NCI-H510A treated with DMSO at 0.1 percent for 48 hours (cell line): ENCODE data around the gene CTXN3.
"Not testable (repeated sequence)": the region's sequence is repeated elsewhere in the genome, so short reads cannot be mapped to it uniquely, and the experiment has no call there.

ENCODE experiments used
- DNase-seq: peaks from one replicate; lab custom pipeline; 2025; lab: John Stamatoyannopoulos, UW

The CTXN3 gene

GRCh38 chr5:127650649-127651048 is 1.8 kb downstream of the CTXN3 start:
- no peak for DNase-seq

GRCh38 chr5:127652952-127653611 is 4.2 kb downstream of the CTXN3 start:
- DNase-seq: no peak

- no peak for DNase-seq
These were observed 7.9 kb downstream of the CTXN3 start for GRCh38 chr5:127656825-127657224.

- DNase-seq: peak; percentile 10
These were observed 11.3 kb downstream of the CTXN3 start for GRCh38 chr5:127660047-127660733.

- no peak for DNase-seq
These were observed 15.2 kb downstream of the CTXN3 start for GRCh38 chr5:127664093-127664492.

- DNase-seq: no peak
These were observed 16.8 kb downstream of the CTXN3 start for GRCh38 chr5:127665641-127666040.

GRCh38 chr5:127666043-127666716 is 17.3 kb downstream of the CTXN3 start:
- no peak for DNase-seq

GRCh38 chr5:127667926-127668325 is 19.0 kb downstream of the CTXN3 start:
- no peak for DNase-seq

GRCh38 chr5:127671218-127671617 is 22.3 kb downstream of the CTXN3 start:
- no peak for DNase-seq

GRCh38 chr5:127673117-127673800 is 24.4 kb downstream of the CTXN3 start:
- DNase-seq: no peak

GRCh38 chr5:127676951-127677350 is 28.1 kb downstream of the CTXN3 start:
- DNase-seq: not testable (repeated sequence)

- DNase-seq: not testable (repeated sequence)
These were observed 30.9 kb downstream of the CTXN3 start for GRCh38 chr5:127679691-127680330.

GRCh38 chr5:127680595-127680994 is 31.7 kb downstream of the CTXN3 start:
- DNase-seq: no peak

GRCh38 chr5:127683008-127683407 is 34.1 kb downstream of the CTXN3 start:
- no peak for DNase-seq

GRCh38 chr5:127684726-127685467 is 36.0 kb downstream of the CTXN3 start:
- DNase-seq: peak; percentile 22

GRCh38 chr5:127685662-127686061 is 36.8 kb downstream of the CTXN3 start:
- no peak for DNase-seq

GRCh38 chr5:127686424-127686823 is 37.5 kb downstream of the CTXN3 start:
- no peak for DNase-seq

- no peak for DNase-seq
These were observed 45.8 kb downstream of the CTXN3 start for GRCh38 chr5:127694518-127695171.

GRCh38 chr5:127695346-127695745 is 46.5 kb downstream of the CTXN3 start:
- DNase-seq: no peak

- DNase-seq: no peak
These were observed 47.8 kb downstream of the CTXN3 start for GRCh38 chr5:127696683-127697082.
